GM23248 (cell line): ENCODE data around the gene CD58. TPM values are rescaled to one million over a fixed set of nuclear protein-coding genes. Genes with fewer than 3 reads are reported as not detected.

Experiments
- DNase-seq: peaks from one replicate; pipeline ENCODE4 v3.0.0-alpha.2; 2015
- H2AFZ ChIP-seq: fragments of 200-600 bp; sonication (generic); 2 replicates; pipeline ENCODE4 v1.6.1; 2016; ENCODE audit warnings: antibody characterized with exemption
- H3F3A ChIP-seq: fragments of 200-600 bp; sonication (generic); 2 replicates; pipeline ENCODE4 v1.6.1; 2016; ENCODE audit warnings: mild to moderate bottlenecking, antibody characterized with exemption, mixed run types; ENCODE audit not compliant: insufficient read depth
- H3K27ac ChIP-seq: fragments of 200-600 bp; sonication (generic); 2 replicates; pipeline ENCODE4 v1.5.1; 2016; ENCODE audit warnings: mild to moderate bottlenecking
- H3K27me3 ChIP-seq: fragments of 200-600 bp; sonication (generic); replicated peaks from 2 replicates; pipeline ENCODE4 v1.6.1; 2016; ENCODE audit warnings: mild to moderate bottlenecking; ENCODE audit not compliant: insufficient read depth
- H3K36me3 ChIP-seq: fragments of 200-600 bp; sonication (generic); 2 replicates; pipeline ENCODE4 v1.6.1; 2016; ENCODE audit warnings: low read depth, mild to moderate bottlenecking
- H3K4me1 ChIP-seq: fragments of 200-600 bp; sonication (generic); 2 replicates; pipeline ENCODE4 v1.6.1; 2016; ENCODE audit warnings: mild to moderate bottlenecking; ENCODE audit not compliant: insufficient read depth
- H3K4me2 ChIP-seq: fragments of 200-600 bp; sonication (generic); one replicate; pipeline ENCODE4 v1.6.1; 2016; ENCODE audit warnings: mild to moderate bottlenecking; ENCODE audit not compliant: unreplicated experiment
- H3K4me3 ChIP-seq: fragments of 200-600 bp; sonication (generic); 2 replicates; pipeline ENCODE4 v1.5.1; 2016; ENCODE audit warnings: mild to moderate bottlenecking
- H3K79me2 ChIP-seq: fragments of 200-600 bp; sonication (generic); 2 replicates; pipeline ENCODE4 v1.6.1; 2016; ENCODE audit warnings: mild to moderate bottlenecking; ENCODE audit not compliant: insufficient read depth
- H3K9ac ChIP-seq: fragments of 200-600 bp; sonication (generic); 2 replicates; pipeline ENCODE4 v1.6.1; 2016; ENCODE audit warnings: mild to moderate bottlenecking
- H3K9me2 ChIP-seq: fragments of 200-600 bp; sonication (generic); 2 replicates; pipeline ENCODE4 v1.6.1; 2016; ENCODE audit warnings: mixed run types, mild to moderate bottlenecking, moderate library complexity; ENCODE audit not compliant: insufficient read depth
- H3K9me3 ChIP-seq: fragments of 200-600 bp; sonication (generic); one replicate; pipeline ENCODE4 v1.6.1; 2017; ENCODE audit warnings: low read depth
- H4K20me1 ChIP-seq: fragments of 200-600 bp; sonication (generic); 2 replicates; pipeline ENCODE4 v1.6.0; 2016; ENCODE audit not compliant: insufficient read depth
- EZH2 ChIP-seq: fragments of 200-600 bp; sonication (generic); IDR thresholded peaks from 2 replicates; pipeline ENCODE4 v1.6.1; 2018; ENCODE audit warnings: antibody characterized with exemption, mild to moderate bottlenecking; ENCODE audit not compliant: insufficient read depth, poor library complexity, severe bottlenecking
- EZH2phosphoT487 ChIP-seq: fragments of 200-600 bp; sonication (generic); IDR thresholded peaks from 2 replicates; pipeline ENCODE4 v1.6.1; 2018; ENCODE audit warnings: antibody characterized with exemption, moderate library complexity, mild to moderate bottlenecking, low read depth; ENCODE audit not compliant: insufficient read depth
- WGBS, 2 experiments: methylation state at CpG; one replicate each; pipeline ENCODE4 v1.1.6; 2015 to 2017; ENCODE audit warnings: low lambda C conversion rate in 2 of 2, low coverage in 1 of 2; ENCODE audit errors: missing lambda C conversion rate in 2 of 2; 5-methylcytosine and 5-hydroxymethylcytosine counted together
- in situ Hi-C: fragments of 300-500 bp; cut with MboI; formaldehyde crosslinking; loops from 2 replicates; pipeline ENCODE4 v1.15.0; 2020
- polyA plus RNA-seq: library from polyadenylated mRNA; unstranded; fragments of >200 nt; fragmentation: Nextera tagmentation; extraction: Ambion mirVana; gene quantifications from 2 replicates; pipeline ENCODE4 v1.2.1, GENCODE V29; 2016
- total RNA-seq: library from RNA; depleted of rRNA; stranded (reverse); fragments of >200 nt; shearing (Covaris generic); gene quantifications from 2 replicates; pipeline ENCODE4 v1.2.3, GENCODE V29; 2014

CD58 gene
- total and polyA plus RNA-seq, 2 experiments from 2014 or later: 14.1 to 30.0 TPM

DNA sequence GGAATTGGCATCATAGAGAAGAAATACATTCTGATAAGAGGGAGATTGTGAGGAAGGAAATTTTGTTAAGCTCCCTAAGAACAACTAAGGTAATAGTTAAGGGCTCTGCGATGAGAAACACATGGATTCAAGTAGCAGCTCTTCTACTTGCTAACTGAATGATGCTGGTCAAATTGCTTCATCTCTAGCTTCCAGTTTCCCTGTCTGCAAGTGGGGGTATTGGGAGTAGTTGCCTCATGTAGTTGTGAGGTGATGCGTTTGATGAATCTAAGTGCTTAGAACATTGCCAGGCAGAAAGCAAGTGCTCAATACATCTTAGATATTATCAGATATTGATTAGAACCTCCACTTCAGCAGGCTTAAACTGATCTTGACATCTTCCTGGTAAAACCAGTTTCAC is 84.8 kb downstream of the CD58 start:
- in situ Hi-C loops: loop anchor here (10.0 to 25.0 kb wide), 2 partner anchors 351 to 674 kb away; no protein-coding TSS in a partner anchor
- Histone ChIP-seq H3K79me2 (no peaks in the 10 kb centered on the region), H3F3A (peaks cover 16% of the 10 kb centered on the region; the same call in 1 of the 2 replicates), H3K9me3 (no peaks in the 10 kb centered on the region), H3K4me3 (no peak overlapping the region), H3K9ac (no peak overlapping the region), H2AFZ (no peak overlapping the region), H3K27ac (no peak overlapping the region), H3K36me3 (no peaks in the 10 kb centered on the region), H4K20me1 (no peaks in the 10 kb centered on the region), H3K4me2 (peak overlapping the region; percentile 56), H3K4me1 (peaks cover 36% of the 10 kb centered on the region), H3K9me2 (no peaks in the 10 kb centered on the region), H3K27me3 (no peaks in the 10 kb centered on the region)
- peak; percentile 60 for DNase-seq
- WGBS, 2 experiments: 75 to 91% methylated on average over 2 of the region's 2 CpGs
- no peak for TF ChIP-seq EZH2phosphoT487

DNA sequence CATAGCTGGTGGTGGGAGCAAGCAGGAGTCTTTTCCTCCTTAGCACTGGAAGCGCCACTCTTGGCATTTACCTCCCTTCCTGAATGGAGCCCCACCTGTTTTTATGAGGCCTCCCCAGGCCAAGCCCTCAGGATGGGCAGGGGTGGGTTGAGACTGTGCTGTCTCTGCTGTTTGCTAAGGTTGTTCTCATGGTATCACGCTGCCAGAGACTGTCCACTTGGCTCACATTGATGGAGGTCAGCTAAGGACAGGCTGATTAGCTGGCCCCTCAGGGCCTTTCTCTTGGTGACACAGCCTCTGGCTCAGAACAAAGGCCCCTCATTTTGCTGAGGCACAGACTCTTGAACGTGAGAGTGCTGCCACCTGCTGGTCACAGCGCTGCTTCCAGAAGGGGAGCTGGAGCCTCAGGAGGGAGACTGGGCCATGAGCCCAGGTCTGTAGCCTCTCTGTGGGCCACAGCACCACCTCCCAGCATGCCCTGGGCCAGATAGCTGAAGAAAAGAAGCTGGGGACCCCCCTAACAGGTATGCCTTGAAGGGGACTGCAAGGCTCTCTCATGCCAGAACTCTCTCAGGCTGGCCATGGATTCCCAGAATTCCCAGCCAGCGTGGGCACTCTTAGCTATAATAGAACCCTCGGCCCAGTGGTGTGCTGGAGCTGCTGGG is 85.6 kb downstream of the CD58 start:
- Histone ChIP-seq H3K27ac (no peak overlapping the region), H3K4me2 (peak overlapping the region; percentile 36), H2AFZ (0 out of 2 replicates have a peak overlapping the region, but pooled peaks have one; percentile 31), H3K9me3 (no peaks in the 10 kb centered on the region), H3K79me2 (no peaks in the 10 kb centered on the region), H3K27me3 (no peaks in the 10 kb centered on the region), H4K20me1 (no peaks in the 10 kb centered on the region), H3K9ac (peak overlapping the region; percentile 21; the same call in 1 of the 2 replicates), H3K4me3 (no peak overlapping the region), H3K36me3 (no peaks in the 10 kb centered on the region), H3K4me1 (peaks cover 36% of the 10 kb centered on the region), H3K9me2 (no peaks in the 10 kb centered on the region), H3F3A (peaks cover 16% of the 10 kb centered on the region; the same call in 1 of the 2 replicates)
- peak; percentile 89 for DNase-seq
- WGBS, 2 experiments: 36 to 39% methylated on average over 6 of the region's 6 CpGs
- TF ChIP-seq EZH2 (no peak), EZH2phosphoT487 (no peak)
- in situ Hi-C loops: loop anchor here (10.0 to 25.0 kb wide), 2 partner anchors 350 to 673 kb away; no protein-coding TSS in a partner anchor

DNA sequence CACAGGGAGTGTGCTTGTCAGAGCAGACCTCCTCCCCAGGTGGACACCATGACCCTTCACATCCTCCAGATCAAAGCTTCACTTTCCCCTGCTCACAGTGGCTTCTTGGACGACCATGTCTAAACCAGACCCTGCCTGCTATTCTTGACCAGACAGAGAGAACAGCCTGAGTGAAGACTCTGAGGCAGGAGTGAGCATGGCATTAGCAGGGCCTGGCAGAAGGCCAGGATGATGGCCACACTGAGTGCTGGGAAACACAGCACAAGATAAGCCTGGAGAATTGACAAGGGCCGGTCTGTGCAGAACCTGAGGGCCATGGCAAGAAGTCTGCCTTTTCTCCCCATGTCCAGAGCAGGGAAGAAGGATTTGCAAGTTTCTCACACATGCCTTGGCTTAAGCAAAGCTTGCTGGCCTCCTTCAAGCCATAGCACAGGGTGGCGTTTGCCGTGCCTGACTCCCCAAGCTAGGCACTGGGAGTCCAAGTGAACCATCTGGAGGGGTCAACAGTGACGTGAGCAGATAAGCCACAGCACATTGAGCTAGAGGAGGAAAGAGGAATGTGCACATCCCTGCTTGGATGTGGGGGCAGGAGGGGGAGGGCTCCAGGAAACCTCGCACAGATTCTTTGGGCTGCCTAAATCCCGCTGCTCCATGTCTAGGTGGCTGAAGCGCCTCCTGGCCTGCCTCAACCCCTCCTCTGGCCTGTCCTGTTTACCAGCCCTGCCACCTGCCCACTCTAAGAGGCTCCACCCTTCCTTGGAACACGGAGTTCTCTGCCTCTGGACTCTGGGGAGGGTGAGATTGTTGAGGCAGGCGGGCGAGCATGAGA is 87.1 kb downstream of the CD58 start:
- Histone ChIP-seq H3K27ac (no peak overlapping the region), H3K4me2 (no peak overlapping the region), H3K27me3 (no peaks in the 10 kb centered on the region), H4K20me1 (no peaks in the 10 kb centered on the region), H3K4me1 (peaks cover 29% of the 10 kb centered on the region), H3K9me2 (no peaks in the 10 kb centered on the region), H3K36me3 (no peaks in the 10 kb centered on the region), H3F3A (peaks cover 13% of the 10 kb centered on the region; the same call in 1 of the 2 replicates), H3K9ac (no peak overlapping the region), H3K9me3 (no peaks in the 10 kb centered on the region), H3K79me2 (no peaks in the 10 kb centered on the region), H3K4me3 (no peak overlapping the region), H2AFZ (no peak overlapping the region)
- in situ Hi-C loops: loop anchor here (10.0 to 25.0 kb wide), 2 partner anchors 349 to 671 kb away; no protein-coding TSS in a partner anchor
- 68 to 75% methylated on average over 11 of the region's 11 CpGs for WGBS, 2 experiments
- TF ChIP-seq EZH2phosphoT487: no peak
- TF ChIP-seq EZH2: no peak
- no peak for DNase-seq

DNA sequence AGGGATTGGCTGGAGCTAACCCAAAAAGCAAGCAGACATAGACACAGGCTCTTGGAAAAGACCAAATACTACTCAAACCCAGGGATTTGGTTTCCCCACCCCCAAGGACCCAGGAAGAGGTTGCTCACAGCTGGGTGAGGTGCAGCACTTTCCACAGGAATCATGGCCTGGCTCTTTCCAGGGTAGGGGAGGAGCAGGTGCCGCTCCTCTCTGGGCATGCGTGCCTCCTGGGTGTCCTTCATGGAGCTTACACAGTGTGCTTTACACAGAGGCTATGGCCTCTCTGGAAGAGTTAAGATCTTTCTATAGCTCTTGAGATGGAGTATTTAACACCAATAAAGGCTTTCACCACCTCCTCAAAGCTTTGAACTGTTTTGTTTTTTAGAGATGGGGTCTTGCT is 88.3 kb downstream of the CD58 start:
- WGBS, 2 experiments: 88 to 89% methylated on average over 2 of the region's 2 CpGs
- Histone ChIP-seq H3K9ac (no peak overlapping the region), H3K4me2 (no peak overlapping the region), H2AFZ (no peak overlapping the region), H3F3A (peaks cover 12% of the 10 kb centered on the region; the same call in 1 of the 2 replicates), H3K4me3 (no peak overlapping the region), H3K79me2 (no peaks in the 10 kb centered on the region), H3K4me1 (peaks cover 27% of the 10 kb centered on the region), H3K9me3 (no peaks in the 10 kb centered on the region), H3K27me3 (no peaks in the 10 kb centered on the region), H4K20me1 (no peaks in the 10 kb centered on the region), H3K36me3 (no peaks in the 10 kb centered on the region), H3K9me2 (no peaks in the 10 kb centered on the region), H3K27ac (no peak overlapping the region)
- DNase-seq: no peak
- TF ChIP-seq EZH2 (no peak), EZH2phosphoT487 (no peak)
- in situ Hi-C loops: loop anchor here (10.0 to 25.0 kb wide), 2 partner anchors 348 to 670 kb away; no protein-coding TSS in a partner anchor
